ENCODE data around the gene KIFBP. TPM values are rescaled to one million over a fixed set of nuclear protein-coding genes. Genes with fewer than 3 reads are reported as not detected.

KIFBP gene
- total and polyA plus RNA-seq, 9 of the 15 experiments (the other 6 are each of a cell fraction or from before 2014, with no cell fraction given): 5.6 to 23.2 (median 14.8) TPM

DNA sequence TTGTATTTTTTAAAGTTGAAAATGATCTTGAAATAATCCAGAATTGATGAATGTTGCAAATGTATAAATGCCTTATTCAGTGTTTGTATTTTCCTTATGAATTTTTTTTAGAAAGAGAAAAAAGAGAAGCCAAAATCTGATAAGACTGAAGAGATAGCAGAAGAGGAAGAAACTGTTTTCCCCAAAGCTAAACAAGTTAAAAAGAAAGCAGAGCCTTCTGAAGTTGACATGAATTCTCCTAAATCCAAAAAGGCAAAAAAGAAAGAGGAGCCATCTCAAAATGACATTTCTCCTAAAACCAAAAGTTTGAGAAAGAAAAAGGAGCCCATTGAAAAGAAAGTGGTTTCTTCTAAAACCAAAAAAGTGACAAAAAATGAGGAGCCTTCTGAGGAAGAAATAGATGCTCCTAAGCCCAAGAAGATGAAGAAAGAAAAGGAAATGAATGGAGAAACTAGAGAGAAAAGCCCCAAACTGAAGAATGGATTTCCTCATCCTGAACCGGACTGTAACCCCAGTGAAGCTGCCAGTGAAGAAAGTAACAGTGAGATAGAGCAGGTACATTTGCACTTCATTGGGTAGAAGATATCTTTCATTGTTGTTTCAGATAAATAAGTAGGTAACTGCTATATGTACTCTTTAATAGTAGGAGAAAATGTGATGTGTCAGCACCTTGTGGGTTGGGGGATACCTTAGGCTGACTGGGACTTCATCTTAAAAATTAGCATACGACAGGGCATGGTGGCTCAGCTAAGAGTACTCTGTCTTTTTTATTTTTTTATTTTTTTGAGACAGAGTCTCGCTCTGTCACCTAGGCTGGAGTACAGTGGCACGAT is 28.7 kb upstream of the KIFBP start (continued):
- TF ChIP-seq, protein P1, sequence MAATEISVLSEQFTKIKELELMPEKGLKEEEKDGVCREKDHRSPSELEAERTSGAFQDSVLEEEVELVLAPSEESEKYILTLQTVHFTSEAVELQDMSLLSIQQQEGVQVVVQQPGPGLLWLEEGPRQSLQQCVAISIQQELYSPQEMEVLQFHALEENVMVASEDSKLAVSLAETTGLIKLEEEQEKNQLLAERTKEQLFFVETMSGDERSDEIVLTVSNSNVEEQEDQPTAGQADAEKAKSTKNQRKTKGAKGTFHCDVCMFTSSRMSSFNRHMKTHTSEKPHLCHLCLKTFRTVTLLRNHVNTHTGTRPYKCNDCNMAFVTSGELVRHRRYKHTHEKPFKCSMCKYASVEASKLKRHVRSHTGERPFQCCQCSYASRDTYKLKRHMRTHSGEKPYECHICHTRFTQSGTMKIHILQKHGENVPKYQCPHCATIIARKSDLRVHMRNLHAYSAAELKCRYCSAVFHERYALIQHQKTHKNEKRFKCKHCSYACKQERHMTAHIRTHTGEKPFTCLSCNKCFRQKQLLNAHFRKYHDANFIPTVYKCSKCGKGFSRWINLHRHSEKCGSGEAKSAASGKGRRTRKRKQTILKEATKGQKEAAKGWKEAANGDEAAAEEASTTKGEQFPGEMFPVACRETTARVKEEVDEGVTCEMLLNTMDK (IDR thresholded peaks at IDR 0.05; ENCODE audit: borderline replicate concordance, insufficient read depth, low read depth, low read length, poor library complexity, severe bottlenecking): no peak
- TF ChIP-seq NFYB (IDR thresholded peaks at IDR 0.05; ENCODE audit: extremely low read depth, insufficient read length): no peak
- TF ChIP-seq THRAP3 (IDR thresholded peaks at IDR 0.05; ENCODE audit: borderline replicate concordance): peak; percentile 83; the same call in 1 of the 2 replicates
- TF ChIP-seq DDX20 (tag; IDR thresholded peaks at IDR 0.05; ENCODE audit: low read depth): no peak
- peak; percentile 42; the same call in 1 of the 2 replicates for TF ChIP-seq ZNF512 (tag; IDR thresholded peaks at IDR 0.05)
- no peak for TF ChIP-seq ZNF431 (CRISPR knock-in tag; IDR thresholded peaks at IDR 0.05)
- TF ChIP-seq C11orf30 (IDR thresholded peaks at IDR 0.05; ENCODE audit: low read depth): peak; percentile 90
- no peak for TF ChIP-seq FOXA3 (CRISPR knock-in tag; conservative IDR thresholded peaks at IDR 0.05 in 1 of 2, IDR thresholded peaks at IDR 0.05 in 1 of 2)
- 0 out of 4 replicates have a peak, but pooled peaks of 1 of the 2 experiments have one; percentile 55 for TF ChIP-seq ZNF318 (IDR thresholded peaks at IDR 0.05; ENCODE audit: borderline replicate concordance in 1 of 2, low read depth in 1 of 2)
- no peak; the same call in 1 of the 2 replicates for TF ChIP-seq TOE1 (IDR thresholded peaks at IDR 0.05; ENCODE audit: borderline replicate concordance)
- no peak for TF ChIP-seq TOE1 (CRISPR knock-in tag; IDR thresholded peaks at IDR 0.05; ENCODE audit: borderline replicate concordance, low read depth)
- TF ChIP-seq MYNN (IDR thresholded peaks at IDR 0.05): no peak
- no peak for TF ChIP-seq MYNN (CRISPR knock-in tag; IDR thresholded peaks at IDR 0.05)
- TF ChIP-seq ZBTB7A (IDR thresholded peaks at IDR 0.05; ENCODE audit: borderline replicate concordance, control insufficient read depth, low read depth, low read length): no peak

Data from K562 (cell line).